MCF 10A (cell line): Measurements from ENCODE around the gene SPATS2. TPM values are rescaled to one million over a fixed set of nuclear protein-coding genes. Genes with fewer than 3 reads are reported as not detected.
A peak's percentile ranks its signal among the peaks of the same experiment; 100 is the strongest.

Experiments used
- BruUV-seq: library from RNA; stranded (reverse); fragments of 400-500 nt; replicated peaks from 2 replicates; lab custom pipeline; 2021; lab: Mats Ljungman, UMichigan
- CTCF ChIA-PET: fragments of 300-600 bp; sonication (Branson Sonifier 250); formaldehyde crosslinking; extraction: SDS; loops from one replicate; lab custom pipeline; 2021; ENCODE audit warnings: antibody characterized with exemption, inconsistent platforms; lab: Yijun Ruan, JAX
- POLR2A ChIA-PET: fragments of 300-600, 350-650 bp; sonication (Branson Sonifier 250); formaldehyde crosslinking; extraction: SDS; loops from one replicate; lab custom pipeline; 2020; ENCODE audit warnings: antibody characterized with exemption, inconsistent platforms; lab: Yijun Ruan, JAX
- DNase-seq: peaks from one replicate; pipeline ENCODE4 v3.0.0-alpha.2; 2018; ENCODE audit not compliant: unreplicated experiment
- H3K27ac Mint-ChIP-seq: one replicate; pipeline ENCODE4 v1.8.0; 2022; ENCODE audit warnings: mild to moderate bottlenecking, low read depth, mixed read lengths; ENCODE audit not compliant: unreplicated experiment
- H3K27me3 Mint-ChIP-seq: one replicate; pipeline ENCODE4 v1.8.0; 2022; ENCODE audit warnings: mixed read lengths; ENCODE audit not compliant: insufficient read depth, unreplicated experiment
- H3K36me3 Mint-ChIP-seq: one replicate; pipeline ENCODE4 v1.8.0; 2022; ENCODE audit warnings: mild to moderate bottlenecking, moderate library complexity, mixed read lengths; ENCODE audit not compliant: insufficient read depth, unreplicated experiment
- H3K4me1 Mint-ChIP-seq: one replicate; pipeline ENCODE4 v1.8.0; 2022; ENCODE audit warnings: mixed read lengths; ENCODE audit not compliant: insufficient read depth, unreplicated experiment
- H3K4me3 Mint-ChIP-seq: one replicate; pipeline ENCODE4 v1.8.0; 2022; ENCODE audit warnings: mild to moderate bottlenecking, moderate library complexity, mixed read lengths; ENCODE audit not compliant: unreplicated experiment
- H3K9me3 Mint-ChIP-seq: one replicate; pipeline ENCODE4 v1.8.0; 2022; ENCODE audit warnings: mixed read lengths; ENCODE audit not compliant: unreplicated experiment
- CTCF ChIP-seq: fragments of 200-600 bp; IDR thresholded peaks from one replicate; pipeline ENCODE4 v1.8.0; 2022; ENCODE audit warnings: antibody characterized with exemption, mild to moderate bottlenecking; ENCODE audit not compliant: unreplicated experiment
- intact Hi-C: fragments of 100-400 bp; cut with micrococcal nuclease; formaldehyde crosslinking; loops from 2 replicates; pipeline ENCODE4 v1.14.1; 2022
- total RNA-seq: library from RNA; stranded (reverse); gene quantifications from 2 replicates; pipeline ENCODE4 v1.2.3, GENCODE V29; 2022

The SPATS2 gene
- total RNA-seq, 1 experiment from 2014 or later: 26.0 TPM

DNA sequence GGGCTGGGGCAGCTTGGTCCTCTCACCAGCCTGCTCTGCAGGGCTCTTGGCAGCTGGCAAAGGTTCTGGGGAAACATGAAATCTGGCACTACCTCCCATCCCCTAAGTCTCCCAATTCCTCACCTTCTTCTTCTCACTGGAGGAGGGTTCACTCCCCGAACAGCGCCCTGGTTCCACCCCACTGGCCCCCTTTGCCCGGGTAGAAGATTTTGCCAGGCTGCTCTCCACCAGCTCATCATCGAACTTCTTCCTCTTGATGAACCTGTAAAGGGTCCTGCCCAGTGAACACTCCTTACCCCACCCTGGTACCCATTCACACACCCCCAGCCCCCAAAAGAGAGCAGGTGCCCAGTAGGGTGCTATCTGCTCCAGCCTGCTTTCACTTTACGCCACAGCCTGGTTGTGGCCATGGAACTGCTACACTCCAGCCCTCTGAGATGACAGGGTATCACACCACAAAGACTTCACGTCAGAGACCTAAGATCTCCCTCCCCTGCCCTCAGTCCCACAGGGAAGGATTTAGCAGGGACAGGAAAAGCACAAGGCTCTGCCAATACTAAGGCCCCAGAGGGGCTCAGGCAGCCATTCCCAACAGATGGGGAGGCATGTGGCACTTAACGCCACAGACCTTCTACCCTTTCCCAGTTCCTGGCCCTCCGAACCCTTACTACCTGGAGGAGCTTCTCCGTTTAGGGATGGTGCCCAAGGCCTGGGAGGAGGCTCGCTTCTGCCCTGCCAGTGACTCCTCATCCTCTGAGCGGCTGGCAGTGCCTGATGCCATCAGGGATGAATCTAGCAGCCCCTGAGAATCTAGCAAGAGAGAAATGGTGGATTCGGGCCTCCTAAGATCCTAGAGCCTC lies 198.4 kb downstream of the SPATS2 start:
- CTCF ChIA-PET: interaction anchor here (0.6 to 2.3 kb wide), 5 partner anchors 12 to 379 kb away, joined by 3 to 10 read pairs (median 7); no protein-coding TSS in a partner anchor
- no peak overlapping the region for H3K4me3 Mint-ChIP-seq

GRCh38 chr12:49566361-49566760 lies 199.1 kb downstream of the SPATS2 start:
- no peak overlapping the region for H3K4me3 Mint-ChIP-seq
- H3K4me1 Mint-ChIP-seq: peaks cover 10% of the 10 kb centered on the region
- no peak for DNase-seq
- H3K9me3 Mint-ChIP-seq: no peaks in the 10 kb centered on the region
- H3K27ac Mint-ChIP-seq: no peak overlapping the region
- intact Hi-C loops: loop anchor here (5.0 kb wide), 1 partner anchor 209 kb away; no protein-coding TSS in a partner anchor
- peaks cover 30% of the 10 kb centered on the region for H3K36me3 Mint-ChIP-seq
- no peaks in the 10 kb centered on the region for H3K27me3 Mint-ChIP-seq
- BruUV-seq: no TSS peak
- ChIA-PET POLR2A (interaction anchor here (1.2 to 2.5 kb wide), 6 partner anchors 13 to 300 kb away, joined by 3 to 19 read pairs (median 5); partner anchors contain the start of gene TMBIM6), CTCF (interaction anchor here (0.8 to 2.0 kb wide), 6 partner anchors 8 to 208 kb away, joined by 3 to 20 read pairs (median 4); no protein-coding TSS in a partner anchor)
- TF ChIP-seq CTCF: no peak

More for the DNA sequence above, 198.4 kb downstream of the SPATS2 start:
- Mint-ChIP-seq H3K4me1 (peaks cover 3% of the 10 kb centered on the region), H3K27me3 (no peaks in the 10 kb centered on the region), H3K9me3 (no peaks in the 10 kb centered on the region), H3K36me3 (peaks cover 35% of the 10 kb centered on the region), H3K27ac (no peak overlapping the region)
- TF ChIP-seq CTCF: no peak
- no TSS peak for BruUV-seq
- DNase-seq: no peak
- POLR2A ChIA-PET: interaction anchor here (1.2 to 2.5 kb wide), 2 partner anchors 12 to 176 kb away, joined by 3 to 19 read pairs; partner anchors contain the start of gene TMBIM6
- intact Hi-C loops: loop anchor here (5.0 kb wide), 1 partner anchor 208 kb away; no protein-coding TSS in a partner anchor

- Mint-ChIP-seq H3K4me3 (peak overlapping the region; percentile 90), H3K27me3 (no peaks in the 10 kb centered on the region), H3K36me3 (peaks cover 21% of the 10 kb centered on the region), H3K27ac (peak overlapping the region; percentile 98), H3K9me3 (no peaks in the 10 kb centered on the region), H3K4me1 (peaks cover 14% of the 10 kb centered on the region)
- POLR2A ChIA-PET: interaction anchor here (0.5 to 2.5 kb wide), 15 partner anchors 9 to 474 kb away, joined by 3 to 19 read pairs (median 3); partner anchors contain the start of gene TMBIM6
- DNase-seq: no peak
- TF ChIP-seq CTCF: no peak
- intact Hi-C loops: loop anchor here (5.0 kb wide), 1 partner anchor 210 kb away; no protein-coding TSS in a partner anchor
- BruUV-seq: no TSS peak
- CTCF ChIA-PET: interaction anchor here (0.6 to 2.0 kb wide), 8 partner anchors 8 to 271 kb away, joined by 3 to 20 read pairs (median 4); no protein-coding TSS in a partner anchor
Observed at GRCh38 chr12:49567302-49567610, 200.0 kb downstream of the SPATS2 start.
